A172 (cell line): ENCODE results near the gene RSKR. TPM values are rescaled to one million over a fixed set of nuclear protein-coding genes. Genes with fewer than 3 reads are reported as not detected.
A peak's percentile ranks its signal among the peaks of the same experiment; 100 is the strongest.
"Not testable (repeated sequence)": the region's sequence is repeated elsewhere in the genome, so short reads cannot be mapped to it uniquely, and the experiment has no call there.

ENCODE experiments used
- DNase-seq: peaks from one replicate; pipeline ENCODE4 v3.0.0-alpha.2; 2015; ENCODE audit warnings: low spot score
- total RNA-seq: library from RNA; depleted of rRNA; stranded (reverse); fragments of >200 nt; shearing (Covaris generic); gene quantifications from 2 replicates; pipeline ENCODE4 v1.2.3, GENCODE V29; 2014; rRNA removed

RSKR gene
- total RNA-seq = 6.5 and 8.4 TPM in 2 replicates

- DNase-seq = no peak
Observed at GRCh38 chr17:28613931-28614381, at the start of gene RSKR. RSKR (minus strand) TSS chr17:28614185; CDS start chr17:28614161, 24 bp downstream.

GRCh38 chr17:28663723-28664122, 49.7 kb upstream of the RSKR start:
- no peak for DNase-seq

GRCh38 chr17:28662527-28662829, 48.5 kb upstream of the RSKR start:
- DNase-seq = no peak

- peak; percentile 89 for DNase-seq
Observed at GRCh38 chr17:28661635-28662526, 47.9 kb upstream of the RSKR start, which contains the start of the genes SDF2 and SUPT6H. SDF2 (minus strand) TSS chr17:28661906; CDS start chr17:28661876, 30 bp downstream. SUPT6H (plus strand) TSS chr17:28662205; CDS start chr17:28673402, 11,197 bp downstream.

- not testable (repeated sequence) for DNase-seq
Observed at GRCh38 chr17:28659497-28659881, 45.5 kb upstream of the RSKR start.

GRCh38 chr17:28658766-28659496, 44.9 kb upstream of the RSKR start:
- DNase-seq = not testable (repeated sequence)

- DNase-seq = not testable (repeated sequence)
Observed at GRCh38 chr17:28658342-28658741, 44.4 kb upstream of the RSKR start.

- peak; percentile 28 for DNase-seq
Observed at GRCh38 chr17:28657756-28658155, 43.8 kb upstream of the RSKR start.

GRCh38 chr17:28655160-28655559, 41.2 kb upstream of the RSKR start:
- DNase-seq = no peak

GRCh38 chr17:28648698-28649097, 34.7 kb upstream of the RSKR start:
- DNase-seq = no peak

GRCh38 chr17:28646039-28646754, 32.2 kb upstream of the RSKR start:
- no peak for DNase-seq

GRCh38 chr17:28645576-28645939, 31.6 kb upstream of the RSKR start:
- DNase-seq = no peak

- DNase-seq = peak; percentile 88
Observed at GRCh38 chr17:28644787-28645575, 31.0 kb upstream of the RSKR start, which contains the start of gene BLTP2. BLTP2 (minus strand) TSS chr17:28645158; CDS start chr17:28645056, 102 bp downstream.

GRCh38 chr17:28643983-28644786, 30.2 kb upstream of the RSKR start:
- DNase-seq = peak; percentile 64

- DNase-seq = no peak
Observed at GRCh38 chr17:28641579-28641978, 27.6 kb upstream of the RSKR start.

- DNase-seq = no peak
Observed at GRCh38 chr17:28635506-28635905, 21.5 kb upstream of the RSKR start.

- DNase-seq = no peak
Observed at GRCh38 chr17:28634206-28634865, 20.4 kb upstream of the RSKR start.

GRCh38 chr17:28626818-28627217, 12.8 kb upstream of the RSKR start:
- DNase-seq = no peak

GRCh38 chr17:28624148-28624547, 10.2 kb upstream of the RSKR start:
- DNase-seq = no peak

- no peak for DNase-seq
Observed at GRCh38 chr17:28623696-28624095, 9.7 kb upstream of the RSKR start.
